BE2C (cell line): ENCODE measurements around the gene SMPDL3B.

Experiments used
- DNase-seq: peaks from one replicate; pipeline ENCODE4 v3.0.0-alpha.2; 2020
- H3K27me3 ChIP-seq: fragments of 250-450 bp; sonication (Bioruptor Pico); 2 replicates; pipeline ENCODE4 v1.5.1; 2020; ENCODE audit warnings: mild to moderate bottlenecking
- H3K36me3 ChIP-seq: fragments of 250-450 bp; sonication (Bioruptor Pico); 2 replicates; pipeline ENCODE4 v1.5.1; 2020; ENCODE audit warnings: mild to moderate bottlenecking
- H3K4me1 ChIP-seq: fragments of 250-450 bp; sonication (Bioruptor Pico); 2 replicates; pipeline ENCODE4 v1.5.1; 2020
- H3K4me3 ChIP-seq: 2 replicates; pipeline ENCODE4 v1.5.1; 2011; ENCODE audit warnings: low read depth, low read length
- H3K9me3 ChIP-seq: fragments of 250-450 bp; sonication (Bioruptor Pico); 2 replicates; pipeline ENCODE4 v1.5.1; 2020
- TF ChIP-seq, protein P1 (sequence below): IDR thresholded peaks from 2 replicates; pipeline ENCODE4 v1.5.1; 2012; ENCODE audit warnings: mild to moderate bottlenecking, low read depth, low read length

SMPDL3B gene

DNA sequence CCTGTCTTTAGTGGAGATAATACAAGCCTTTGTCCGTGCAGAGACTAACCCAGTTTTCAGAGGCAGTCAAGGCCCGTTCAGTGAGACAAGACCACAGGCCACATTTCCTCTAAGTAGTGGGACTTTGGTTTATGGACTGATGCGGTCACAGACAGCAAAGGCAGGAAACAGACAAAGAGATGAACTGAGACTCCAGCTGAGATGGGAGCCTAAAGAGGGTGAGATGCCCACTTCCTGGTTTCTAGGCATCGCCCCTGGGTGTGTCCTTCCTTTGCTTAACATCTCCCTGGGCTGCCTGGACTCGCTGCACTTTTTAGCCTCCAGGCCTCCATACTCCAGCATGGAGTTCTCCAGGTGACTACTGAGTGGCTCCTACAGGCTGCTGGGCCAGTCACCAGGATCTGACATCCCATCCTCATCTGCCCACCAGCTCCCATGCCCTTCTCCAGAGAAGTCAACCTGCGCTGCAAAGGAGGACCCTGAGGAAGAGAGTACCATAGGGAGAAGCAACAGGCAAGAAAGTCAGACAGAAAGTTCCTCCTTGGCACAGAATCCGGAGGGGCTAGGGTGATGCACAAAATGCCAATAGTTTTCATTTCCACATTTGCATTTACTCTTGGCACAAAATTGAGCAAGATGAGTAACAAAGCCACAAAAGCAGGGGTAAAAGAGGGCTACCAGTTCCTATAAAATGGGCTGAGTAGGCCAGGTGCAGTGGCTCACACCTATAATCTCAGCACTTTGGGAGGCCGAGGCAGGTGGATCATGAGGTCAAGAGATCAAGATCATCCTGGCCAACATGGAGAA lies 47.4 kb upstream of the SMPDL3B start:
- H3K36me3 ChIP-seq = no peaks in the 10 kb centered on the region

DNA sequence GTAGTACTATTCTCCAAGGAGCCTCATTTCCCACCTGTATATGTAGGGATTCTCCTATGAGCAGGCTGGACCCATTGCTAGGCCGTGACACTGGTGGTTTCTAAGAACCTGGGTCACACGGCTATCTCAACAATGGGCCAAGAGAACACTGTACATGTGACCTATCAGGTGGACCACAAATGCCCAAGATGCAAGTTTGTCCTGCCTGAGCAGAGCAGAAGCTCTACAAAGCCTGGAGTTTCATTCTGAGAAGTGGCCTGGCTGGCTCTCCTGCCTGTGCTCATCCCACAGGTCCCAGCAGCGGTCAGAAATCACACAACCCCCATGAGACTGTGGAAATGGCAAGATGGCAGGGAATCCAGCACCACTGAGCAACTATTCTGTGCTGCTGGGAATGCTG lies 45.3 kb upstream of the SMPDL3B start:
- peaks cover 16% of the 10 kb centered on the region for H3K36me3 ChIP-seq
- H3K9me3 ChIP-seq = no peaks in the 10 kb centered on the region
- DNase-seq = no peak
- no peaks in the 10 kb centered on the region for H3K27me3 ChIP-seq
- TF ChIP-seq, protein P1, sequence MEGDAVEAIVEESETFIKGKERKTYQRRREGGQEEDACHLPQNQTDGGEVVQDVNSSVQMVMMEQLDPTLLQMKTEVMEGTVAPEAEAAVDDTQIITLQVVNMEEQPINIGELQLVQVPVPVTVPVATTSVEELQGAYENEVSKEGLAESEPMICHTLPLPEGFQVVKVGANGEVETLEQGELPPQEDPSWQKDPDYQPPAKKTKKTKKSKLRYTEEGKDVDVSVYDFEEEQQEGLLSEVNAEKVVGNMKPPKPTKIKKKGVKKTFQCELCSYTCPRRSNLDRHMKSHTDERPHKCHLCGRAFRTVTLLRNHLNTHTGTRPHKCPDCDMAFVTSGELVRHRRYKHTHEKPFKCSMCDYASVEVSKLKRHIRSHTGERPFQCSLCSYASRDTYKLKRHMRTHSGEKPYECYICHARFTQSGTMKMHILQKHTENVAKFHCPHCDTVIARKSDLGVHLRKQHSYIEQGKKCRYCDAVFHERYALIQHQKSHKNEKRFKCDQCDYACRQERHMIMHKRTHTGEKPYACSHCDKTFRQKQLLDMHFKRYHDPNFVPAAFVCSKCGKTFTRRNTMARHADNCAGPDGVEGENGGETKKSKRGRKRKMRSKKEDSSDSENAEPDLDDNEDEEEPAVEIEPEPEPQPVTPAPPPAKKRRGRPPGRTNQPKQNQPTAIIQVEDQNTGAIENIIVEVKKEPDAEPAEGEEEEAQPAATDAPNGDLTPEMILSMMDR = no peak
- H3K4me1 ChIP-seq = no peaks in the 10 kb centered on the region
- H3K4me3 ChIP-seq = no peak overlapping the region

More for the DNA sequence above, 47.4 kb upstream of the SMPDL3B start:
- Histone ChIP-seq H3K27me3 (no peaks in the 10 kb centered on the region), H3K9me3 (no peaks in the 10 kb centered on the region), H3K4me3 (no peak overlapping the region), H3K4me1 (no peaks in the 10 kb centered on the region)
- TF ChIP-seq, protein P1 = no peak
- no peak for DNase-seq

DNA sequence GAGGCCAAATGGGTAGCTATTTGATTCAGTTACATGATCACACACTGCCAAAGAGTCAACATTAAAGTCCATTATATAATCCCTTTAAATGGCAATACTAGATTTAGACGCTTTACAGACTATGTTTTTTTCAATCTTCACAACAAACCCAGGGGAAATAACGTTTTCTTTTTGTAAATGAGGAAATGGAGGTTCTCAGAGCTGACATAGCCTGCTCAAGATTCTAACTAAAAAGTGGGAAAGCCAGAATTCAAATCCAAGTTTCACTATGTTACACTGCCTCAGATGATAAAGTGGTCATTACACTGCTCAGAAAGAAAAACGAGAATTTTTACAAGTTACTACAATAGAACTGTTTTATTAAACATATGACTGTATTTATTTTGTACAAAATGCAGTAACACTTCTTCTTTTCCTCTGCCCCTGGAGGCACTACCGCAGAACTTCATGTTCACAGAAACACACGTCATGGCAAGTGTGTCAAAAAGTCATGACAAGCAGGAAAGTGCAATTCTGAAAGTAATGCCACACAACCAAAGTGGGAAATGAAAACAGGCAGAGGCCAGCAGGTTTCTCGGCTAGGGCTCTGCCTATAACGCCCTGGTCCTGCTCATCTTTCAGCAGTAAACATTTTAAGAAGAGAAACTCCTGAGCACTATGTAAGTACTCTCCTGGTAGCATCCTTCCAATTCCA lies 43.5 kb upstream of the SMPDL3B start:
- Histone ChIP-seq H3K36me3 (peaks cover 16% of the 10 kb centered on the region), H3K9me3 (no peaks in the 10 kb centered on the region), H3K27me3 (no peaks in the 10 kb centered on the region), H3K4me1 (no peaks in the 10 kb centered on the region), H3K4me3 (no peak overlapping the region)
- TF ChIP-seq, protein P1 = no peak
- no peak for DNase-seq

DNA sequence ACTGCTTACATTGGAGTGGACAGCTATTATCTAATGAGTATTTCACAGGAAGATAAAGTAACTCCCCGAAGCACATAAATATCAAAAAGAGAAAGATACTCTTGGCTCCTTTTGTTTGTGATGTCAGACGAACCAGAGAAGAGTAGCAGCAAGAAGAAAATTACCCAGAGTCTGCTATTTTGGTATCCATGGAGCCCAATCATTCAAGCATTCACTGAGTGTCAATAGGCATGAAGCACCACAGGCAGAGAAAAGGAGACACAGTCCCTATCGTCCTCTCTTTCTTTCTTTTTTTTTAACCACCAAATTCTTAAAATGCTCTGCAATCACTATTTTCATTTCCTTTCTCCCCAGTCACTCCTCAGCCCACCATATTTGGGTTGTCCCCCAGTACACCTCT lies 40.3 kb upstream of the SMPDL3B start:
- Histone ChIP-seq H3K4me3 (no peak overlapping the region), H3K27me3 (no peaks in the 10 kb centered on the region), H3K36me3 (peaks cover 16% of the 10 kb centered on the region), H3K9me3 (no peaks in the 10 kb centered on the region), H3K4me1 (no peaks in the 10 kb centered on the region)
- DNase-seq = no peak
- TF ChIP-seq, protein P1 = no peak

DNA sequence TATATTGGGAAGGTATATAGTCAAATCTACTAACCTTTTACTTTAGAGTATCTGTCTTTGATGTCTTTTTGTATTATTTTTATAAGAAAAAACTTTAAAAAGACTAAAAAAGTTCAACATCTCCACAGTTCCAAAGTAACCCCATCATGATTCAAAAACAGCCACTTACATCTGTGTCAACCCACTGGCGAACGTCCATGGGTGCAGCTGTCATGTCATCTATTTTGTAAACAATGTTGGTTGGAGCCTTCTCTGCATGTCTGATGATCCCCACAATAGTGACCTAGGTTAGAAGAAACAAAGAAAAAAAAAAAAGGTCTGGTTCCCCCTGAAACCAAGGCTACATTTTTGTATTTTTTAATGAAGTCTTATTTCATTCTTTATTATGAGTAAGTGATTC lies 28.0 kb upstream of the SMPDL3B start:
- no peak overlapping the region for H3K4me3 ChIP-seq
- no peak for DNase-seq
- no peaks in the 10 kb centered on the region for H3K9me3 ChIP-seq
- no peaks in the 10 kb centered on the region for H3K4me1 ChIP-seq
- peaks cover 6% of the 10 kb centered on the region for H3K36me3 ChIP-seq
- no peaks in the 10 kb centered on the region for H3K27me3 ChIP-seq
- TF ChIP-seq, protein P1 = no peak

DNA sequence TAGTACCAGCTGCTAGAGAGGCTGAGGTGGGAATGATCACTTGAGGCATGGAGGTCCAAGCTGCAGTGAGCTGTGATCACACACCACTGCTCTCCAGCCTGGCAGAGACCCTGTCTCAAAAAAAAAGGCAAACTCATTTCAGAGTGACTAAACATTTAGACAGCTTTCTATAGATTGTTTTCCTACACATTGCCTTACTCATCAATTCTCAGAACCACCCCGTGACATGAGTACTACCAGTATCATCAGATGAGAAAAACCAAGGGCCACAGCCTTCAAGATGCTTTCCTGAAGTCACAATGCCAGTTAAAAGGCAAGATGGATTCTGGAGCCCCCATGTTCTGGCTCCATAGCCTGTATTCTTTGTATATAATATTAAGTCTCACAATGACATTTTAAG lies 22.4 kb upstream of the SMPDL3B start:
- Histone ChIP-seq H3K4me1 (no peaks in the 10 kb centered on the region), H3K27me3 (no peaks in the 10 kb centered on the region), H3K9me3 (peaks cover 5% of the 10 kb centered on the region), H3K4me3 (no peak overlapping the region), H3K36me3 (peaks cover 3% of the 10 kb centered on the region)
- DNase-seq = no peak
- TF ChIP-seq, protein P1 = no peak
